Measurements from ENCODE around the gene HIBADH. TPM values are rescaled to one million over a fixed set of nuclear protein-coding genes. Genes with fewer than 3 reads are reported as not detected.

HIBADH gene
- total RNA-seq, 4 donors from 2014 or later: 73.7 to 99.9 (median 84.4) TPM

DNA sequence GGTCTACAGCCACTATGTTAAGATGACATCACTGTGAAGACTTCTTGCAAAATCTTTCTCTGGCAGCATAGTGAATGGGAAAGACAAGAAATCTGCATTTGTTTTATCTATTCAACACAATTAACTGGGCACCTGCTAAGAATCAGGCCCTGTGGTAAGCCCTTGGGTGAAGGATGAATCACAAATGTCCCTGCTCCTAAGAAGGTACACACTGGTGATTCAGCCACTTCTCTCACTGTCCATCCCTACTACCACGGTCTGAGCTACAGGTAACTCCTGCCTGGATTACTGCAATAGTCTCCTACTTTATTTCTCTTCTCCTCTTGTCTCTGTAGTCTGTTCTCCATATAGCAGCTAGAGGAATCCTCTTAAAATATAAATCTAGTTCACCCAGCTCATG lies 116.1 kb downstream of the HIBADH start:
- no peaks in the 10 kb centered on the region for H3K27me3 ChIP-seq
- no peaks in the 10 kb centered on the region for H3K4me1 ChIP-seq
- H3K27ac ChIP-seq: no peak overlapping the region
- 74 to 86% methylated on average over 1 of the region's 1 CpG for WGBS, 2 donors
- no peak overlapping the region for H3K4me3 ChIP-seq (replicated peaks in 1 of 3)
- no peaks in the 10 kb centered on the region for H3K36me3 ChIP-seq
- no peak for DNase-seq
- intact Hi-C loops (cut with DNase I): no loop called here
- no peak for TF ChIP-seq POLR2A (IDR thresholded peaks at IDR 0.05)
- TF ChIP-seq, protein P1, sequence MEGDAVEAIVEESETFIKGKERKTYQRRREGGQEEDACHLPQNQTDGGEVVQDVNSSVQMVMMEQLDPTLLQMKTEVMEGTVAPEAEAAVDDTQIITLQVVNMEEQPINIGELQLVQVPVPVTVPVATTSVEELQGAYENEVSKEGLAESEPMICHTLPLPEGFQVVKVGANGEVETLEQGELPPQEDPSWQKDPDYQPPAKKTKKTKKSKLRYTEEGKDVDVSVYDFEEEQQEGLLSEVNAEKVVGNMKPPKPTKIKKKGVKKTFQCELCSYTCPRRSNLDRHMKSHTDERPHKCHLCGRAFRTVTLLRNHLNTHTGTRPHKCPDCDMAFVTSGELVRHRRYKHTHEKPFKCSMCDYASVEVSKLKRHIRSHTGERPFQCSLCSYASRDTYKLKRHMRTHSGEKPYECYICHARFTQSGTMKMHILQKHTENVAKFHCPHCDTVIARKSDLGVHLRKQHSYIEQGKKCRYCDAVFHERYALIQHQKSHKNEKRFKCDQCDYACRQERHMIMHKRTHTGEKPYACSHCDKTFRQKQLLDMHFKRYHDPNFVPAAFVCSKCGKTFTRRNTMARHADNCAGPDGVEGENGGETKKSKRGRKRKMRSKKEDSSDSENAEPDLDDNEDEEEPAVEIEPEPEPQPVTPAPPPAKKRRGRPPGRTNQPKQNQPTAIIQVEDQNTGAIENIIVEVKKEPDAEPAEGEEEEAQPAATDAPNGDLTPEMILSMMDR (IDR thresholded peaks at IDR 0.05): no peak
- H3K9me3 ChIP-seq: no peaks in the 10 kb centered on the region

DNA sequence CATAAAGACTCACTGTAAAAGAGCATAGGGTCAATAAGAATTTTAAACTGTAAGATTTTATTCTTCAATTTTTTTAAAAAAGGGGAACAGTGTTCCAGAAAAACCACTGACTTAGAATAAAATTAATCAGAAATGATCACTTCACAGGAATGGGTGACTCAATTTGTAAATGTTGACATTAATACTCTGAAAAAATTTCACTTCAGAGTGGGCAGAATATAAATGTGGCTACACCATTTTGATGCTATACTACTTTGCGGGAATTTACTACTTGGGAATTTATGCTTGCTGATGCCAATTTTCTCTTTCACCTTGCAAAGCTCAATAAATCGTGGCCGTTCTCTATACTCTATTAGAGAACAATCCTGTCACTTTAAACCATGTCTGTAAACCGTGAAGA lies 126.9 kb downstream of the HIBADH start:
- no peaks in the 10 kb centered on the region for H3K9me3 ChIP-seq
- peaks cover 0 to 3% of the 10 kb centered on the region in 2 donors for H3K36me3 ChIP-seq
- H3K4me3 ChIP-seq (replicated peaks in 1 of 3): no peak overlapping the region
- no peak overlapping the region for H3K27ac ChIP-seq
- no peak for TF ChIP-seq POLR2A (IDR thresholded peaks at IDR 0.05)
- TF ChIP-seq, protein P1 (IDR thresholded peaks at IDR 0.05): no peak
- no peaks in the 10 kb centered on the region for H3K27me3 ChIP-seq
- WGBS, 2 donors: 96% methylated on average over 4 of the region's 4 CpGs
- H3K4me1 ChIP-seq: no peaks in the 10 kb centered on the region
- no peak for DNase-seq
- intact Hi-C loops (cut with DNase I): no loop called here

DNA sequence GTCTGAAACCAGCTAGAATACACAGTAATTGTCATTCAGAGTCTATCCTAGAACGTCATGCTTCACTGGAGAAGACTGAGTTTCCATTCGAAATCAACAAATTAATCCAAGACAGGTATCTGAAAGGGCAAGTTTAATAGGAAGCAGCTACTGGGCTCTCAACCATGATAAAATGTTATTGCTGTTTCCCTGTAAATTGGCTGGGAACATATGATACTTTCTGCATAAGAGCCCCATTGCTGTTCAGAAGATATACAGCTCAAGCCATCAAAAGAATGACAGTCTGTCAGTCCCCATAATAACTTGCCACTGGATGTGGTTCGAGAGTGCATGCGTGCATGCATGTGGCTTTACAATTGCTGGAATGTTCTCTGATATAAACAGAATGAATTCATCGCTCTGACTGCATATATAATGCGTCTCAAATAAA lies 129.0 kb downstream of the HIBADH start:
- Histone ChIP-seq H3K4me1 (no peaks in the 10 kb centered on the region), H3K4me3 (replicated peaks in 1 of 3) (no peak overlapping the region), H3K36me3 (peaks cover 5 to 9% of the 10 kb centered on the region in 2 donors), H3K27ac (no peak overlapping the region), H3K27me3 (no peaks in the 10 kb centered on the region), H3K9me3 (no peaks in the 10 kb centered on the region)
- 70 to 73% methylated on average over 6 of the region's 6 CpGs for WGBS, 2 donors
- intact Hi-C loops (cut with DNase I): no loop called here
- no peak for DNase-seq
- no peak for TF ChIP-seq POLR2A (IDR thresholded peaks at IDR 0.05)
- TF ChIP-seq, protein P1 (IDR thresholded peaks at IDR 0.05): no peak

DNA sequence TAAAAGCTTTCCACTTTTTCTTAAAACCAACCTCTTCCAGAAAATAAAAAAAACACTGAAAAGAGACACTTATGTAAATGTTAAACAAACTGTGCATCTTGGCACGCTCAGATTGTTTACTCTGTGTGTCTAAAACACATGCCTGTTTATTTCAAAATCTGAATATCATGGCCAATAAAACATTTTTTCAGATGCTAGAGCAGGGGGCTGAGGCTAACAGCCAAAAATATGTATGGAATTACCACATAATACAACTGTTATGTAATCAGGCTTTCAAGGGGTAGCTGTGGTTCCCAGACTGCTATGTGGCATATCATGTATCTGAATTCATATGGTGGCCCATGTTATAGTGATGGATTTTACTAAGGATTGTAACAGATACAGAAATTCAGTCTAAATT lies 130.4 kb downstream of the HIBADH start:
- no peaks in the 10 kb centered on the region for H3K4me1 ChIP-seq
- no peak for TF ChIP-seq POLR2A (IDR thresholded peaks at IDR 0.05)
- TF ChIP-seq, protein P1 (IDR thresholded peaks at IDR 0.05): no peak
- H3K27me3 ChIP-seq: no peaks in the 10 kb centered on the region
- no peaks in the 10 kb centered on the region for H3K9me3 ChIP-seq
- intact Hi-C loops (cut with DNase I): no loop called here
- no peak for DNase-seq
- H3K4me3 ChIP-seq (replicated peaks in 1 of 3): no peak overlapping the region
- peaks cover 5 to 10% of the 10 kb centered on the region in 2 donors for H3K36me3 ChIP-seq
- 49 to 53% methylated on average over 1 of the region's 1 CpG for WGBS, 2 donors
- H3K27ac ChIP-seq: no peak overlapping the region

DNA sequence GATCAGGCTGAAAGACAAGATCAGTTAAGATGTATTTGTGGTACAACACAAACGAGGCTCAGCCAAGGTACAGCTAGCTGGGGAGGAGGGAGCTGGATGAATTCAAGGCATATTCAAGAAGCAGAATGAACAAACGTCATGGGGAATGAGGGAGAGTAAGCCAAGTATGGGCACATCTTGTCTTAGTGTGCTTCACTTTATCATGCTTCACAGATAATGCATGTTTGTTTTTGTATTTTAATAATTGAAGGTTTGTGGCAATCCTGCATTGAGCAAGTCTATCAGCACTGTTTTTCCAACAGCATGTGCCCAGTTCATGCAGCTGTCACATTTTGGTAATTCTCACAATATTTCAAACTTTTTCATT lies 135.4 kb downstream of the HIBADH start:
- H3K36me3 ChIP-seq: peaks cover 5 to 15% of the 10 kb centered on the region in 2 donors
- TF ChIP-seq, protein P1 (IDR thresholded peaks at IDR 0.05): no peak
- no peak for TF ChIP-seq POLR2A (IDR thresholded peaks at IDR 0.05)
- no peaks in the 10 kb centered on the region for H3K9me3 ChIP-seq
- no peaks in the 10 kb centered on the region for H3K4me1 ChIP-seq
- no peak for DNase-seq
- 66 to 67% methylated on average over 2 of the region's 2 CpGs for WGBS, 2 donors
- intact Hi-C loops (cut with DNase I): no loop called here
- H3K27me3 ChIP-seq: no peaks in the 10 kb centered on the region
- no peak overlapping the region for H3K27ac ChIP-seq
- H3K4me3 ChIP-seq (replicated peaks in 1 of 3): no peak overlapping the region

Measured in thyroid gland (tissue), 4 donors.